ENCODE data around the gene SLC49A3.
"Not testable (repeated sequence)": the region's sequence is repeated elsewhere in the genome, so short reads cannot be mapped to it uniquely, and the experiment has no call there.

Gene SLC49A3

GRCh38 chr4:650951-651883 is 37.7 kb downstream of the SLC49A3 start:
- no peak for DNase-seq

- no peak for DNase-seq
These were observed 38.5 kb downstream of the SLC49A3 start for GRCh38 chr4:650461-650860.

- no peak for DNase-seq
These were observed 39.1 kb downstream of the SLC49A3 start for GRCh38 chr4:649751-650310.

DNA sequence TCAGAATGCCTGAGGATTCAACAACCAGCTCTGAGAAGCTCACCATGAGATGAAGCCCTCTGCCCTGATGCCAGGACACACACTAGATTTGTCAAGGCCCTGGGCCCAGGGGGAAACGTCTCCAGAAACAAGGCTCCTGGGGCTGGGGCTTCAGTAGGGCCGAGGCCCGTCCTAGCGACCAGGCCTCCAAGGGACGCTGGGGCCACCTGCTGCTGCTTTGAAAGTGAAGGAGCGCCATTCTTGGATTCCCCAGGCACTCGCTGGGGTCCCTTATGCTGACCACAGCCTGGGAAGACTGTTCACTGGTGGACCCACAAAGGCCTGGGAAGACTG is 39.7 kb downstream of the SLC49A3 start:
- DNase-seq = no peak

GRCh38 chr4:648579-649292 is 40.2 kb downstream of the SLC49A3 start:
- DNase-seq = no peak

DNA sequence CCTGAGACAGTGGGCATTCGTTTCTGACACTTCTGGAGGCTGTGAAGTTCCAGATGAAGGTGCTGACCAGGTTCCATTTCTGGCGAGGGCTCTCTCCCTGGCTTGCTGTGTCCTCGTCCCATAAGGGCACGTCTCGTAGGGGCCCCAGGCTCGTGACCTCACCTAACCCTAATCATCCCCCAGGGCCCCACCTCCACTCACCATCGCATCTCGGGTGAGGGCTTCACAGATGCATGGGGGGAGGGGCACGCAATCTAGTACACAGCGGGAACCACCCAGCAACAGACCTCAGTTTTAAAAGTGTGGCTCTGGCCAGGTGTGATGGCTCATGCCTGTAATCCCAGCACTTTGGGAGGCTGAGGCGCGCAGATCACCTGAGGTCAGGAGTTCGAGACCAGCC is 41.5 kb downstream of the SLC49A3 start:
- no peak for DNase-seq

DNA sequence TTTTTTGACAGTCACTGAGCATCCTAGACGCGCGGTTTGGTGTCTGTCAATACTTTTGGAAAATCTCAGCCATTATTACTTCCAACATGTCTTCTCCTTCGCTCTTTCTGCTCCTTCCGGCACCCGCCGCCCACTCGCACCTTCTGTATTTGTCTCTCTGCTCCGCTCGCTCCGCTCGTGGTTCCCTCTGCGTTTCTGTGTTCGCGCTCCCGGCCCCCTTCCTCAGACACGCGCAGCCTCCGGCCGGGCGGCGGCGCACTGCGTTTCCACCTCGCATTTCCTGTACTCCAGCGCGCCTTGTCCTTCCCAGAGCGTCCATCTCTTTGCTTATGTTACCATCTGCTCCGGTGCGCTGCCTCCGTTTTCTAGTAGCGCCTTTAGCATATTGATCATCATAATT is 42.5 kb downstream of the SLC49A3 start:
- no peak for DNase-seq

DNA sequence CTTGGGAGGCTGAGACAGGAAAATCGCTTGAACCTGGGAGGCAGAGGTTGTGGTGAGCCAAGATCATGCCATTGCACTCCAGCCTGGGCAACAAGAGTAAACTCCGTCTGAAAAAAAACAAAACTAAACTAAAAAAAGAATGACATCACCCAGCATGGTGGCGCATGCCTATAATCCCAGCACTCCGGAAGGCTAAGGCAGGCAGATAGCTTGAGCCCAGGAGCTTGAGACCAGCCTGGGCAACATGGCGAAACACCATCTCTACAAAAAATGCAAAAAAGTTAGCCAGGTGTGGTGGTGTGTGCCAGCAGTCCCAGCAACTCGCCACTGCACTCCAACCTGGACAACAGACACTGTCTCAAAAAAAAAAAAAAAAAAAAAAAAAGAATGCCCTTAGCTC is 46.6 kb downstream of the SLC49A3 start:
- DNase-seq = not testable (repeated sequence)

- DNase-seq = no peak
These were observed 51.2 kb downstream of the SLC49A3 start for GRCh38 chr4:637536-638280.

DNA sequence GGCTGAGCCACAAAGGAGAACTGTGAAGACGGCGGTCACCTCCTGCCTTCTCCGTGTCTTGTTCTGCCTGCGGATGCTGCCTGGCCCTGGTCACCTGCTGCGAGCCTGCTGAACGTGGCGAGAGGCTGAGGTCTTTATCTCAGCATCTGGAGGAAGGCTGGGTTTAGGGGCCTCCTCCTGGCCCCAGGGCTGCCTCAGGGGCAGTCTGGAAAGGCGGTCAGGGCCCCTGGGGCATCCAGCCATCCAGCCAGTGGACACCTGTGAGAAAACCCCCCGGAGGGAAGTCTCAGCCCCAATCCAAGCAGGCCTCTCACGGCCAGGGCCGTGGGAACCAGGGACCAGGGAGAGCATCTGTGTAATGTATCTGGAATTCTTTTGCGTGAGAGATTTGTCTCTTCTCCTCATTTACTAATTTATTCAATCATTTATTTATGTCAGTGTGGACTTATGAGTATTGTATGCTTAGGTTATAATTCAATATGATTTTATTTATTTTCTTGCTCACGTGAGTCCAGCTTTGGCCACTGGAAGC is 52.3 kb downstream of the SLC49A3 start:
- DNase-seq = no peak

DNA sequence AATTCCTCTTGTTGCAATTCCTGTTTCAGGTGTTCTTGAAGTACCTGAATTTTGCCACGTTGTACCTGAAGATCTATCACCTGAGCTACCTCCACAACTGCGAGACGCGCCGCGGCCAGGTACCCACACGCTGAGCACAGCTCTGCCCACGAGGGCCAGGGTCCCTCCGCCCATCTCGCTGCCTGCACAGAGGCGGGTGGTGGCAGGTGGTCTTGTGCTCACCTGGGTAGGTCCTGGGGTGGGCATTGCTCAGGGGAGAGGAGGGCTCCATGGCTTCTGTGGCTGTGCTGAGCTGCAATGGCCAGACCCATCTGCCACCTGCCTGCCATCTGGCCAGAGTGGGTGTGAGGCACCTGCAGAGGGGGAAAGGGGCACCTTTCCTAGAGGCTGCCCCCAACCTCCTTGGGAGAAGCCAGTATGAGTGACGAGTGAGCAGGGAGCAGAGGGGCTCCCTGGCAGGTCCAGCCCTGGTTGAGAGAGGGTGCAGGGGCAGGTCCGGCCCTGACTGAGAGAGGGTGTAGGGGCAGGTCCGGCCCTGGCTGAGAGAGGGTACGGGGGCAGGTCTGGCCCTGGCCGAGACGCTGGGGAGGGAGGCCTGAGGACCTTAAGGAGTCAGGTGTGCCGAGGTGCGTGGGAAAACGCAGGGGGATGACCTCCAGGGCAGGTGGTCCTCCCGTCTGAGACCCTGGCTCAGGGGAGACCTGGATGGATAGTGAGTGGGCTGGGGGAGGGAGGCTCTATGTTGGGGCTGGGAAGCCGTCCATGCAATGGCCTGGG is 52.9 kb downstream of the SLC49A3 start:
- DNase-seq = no peak

DNA sequence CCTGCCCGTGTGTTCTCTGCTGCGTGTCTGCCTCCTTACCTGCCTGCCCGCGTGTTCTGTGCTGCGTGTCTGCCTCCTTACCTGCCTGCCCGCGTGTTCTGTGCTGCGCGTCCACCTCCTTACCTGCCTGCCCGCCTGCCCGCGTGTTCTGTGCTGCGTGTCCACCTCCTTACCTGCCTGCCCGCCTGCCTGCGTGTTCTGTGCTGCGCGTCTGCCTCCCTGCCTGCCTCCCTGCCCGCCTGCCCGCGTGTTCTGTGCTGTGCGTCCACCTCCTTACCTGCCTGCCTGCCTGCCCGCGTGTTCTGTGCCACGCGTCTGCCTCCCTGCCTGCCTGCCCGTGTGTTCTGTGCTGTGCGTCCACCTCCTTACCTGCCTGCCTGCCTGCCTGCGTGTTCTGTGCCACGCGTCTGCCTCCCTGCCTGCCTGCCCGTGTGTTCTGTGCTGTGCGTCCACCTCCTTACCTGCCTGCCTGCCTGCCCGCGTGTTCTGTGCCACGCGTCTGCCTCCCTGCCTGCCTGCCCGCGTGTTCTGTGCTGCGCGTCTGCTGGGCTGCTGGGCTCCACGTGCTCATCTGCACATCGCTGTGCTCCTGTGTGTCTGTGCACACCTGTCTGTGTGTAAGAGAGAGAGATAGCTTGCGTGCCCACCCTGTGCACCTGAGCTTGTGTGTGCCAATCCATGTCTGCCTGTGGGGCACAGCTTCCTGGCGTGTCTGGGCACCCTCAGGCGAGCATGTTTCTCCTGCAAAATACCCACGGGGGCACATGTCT is 53.7 kb downstream of the SLC49A3 start:
- DNase-seq = not testable (repeated sequence)

DNA sequence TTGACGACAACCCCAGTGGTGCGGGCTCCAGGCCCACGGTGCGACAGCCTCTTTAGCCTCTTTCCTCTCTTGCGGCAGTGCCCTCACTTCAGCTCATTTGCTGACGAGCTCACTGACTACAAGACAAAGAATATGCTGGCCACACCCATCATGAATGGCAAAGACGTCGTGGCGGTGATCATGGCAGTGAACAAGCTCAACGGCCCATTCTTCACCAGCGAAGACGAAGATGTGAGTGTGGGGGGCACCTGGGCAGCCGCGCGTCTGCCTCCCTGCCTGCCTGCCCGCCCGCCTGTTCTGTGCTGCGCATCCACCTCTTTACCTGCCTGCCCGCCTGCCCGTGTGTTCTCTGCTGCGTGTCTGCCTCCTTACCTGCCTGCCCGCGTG is 54.4 kb downstream of the SLC49A3 start:
- no peak for DNase-seq

DNA sequence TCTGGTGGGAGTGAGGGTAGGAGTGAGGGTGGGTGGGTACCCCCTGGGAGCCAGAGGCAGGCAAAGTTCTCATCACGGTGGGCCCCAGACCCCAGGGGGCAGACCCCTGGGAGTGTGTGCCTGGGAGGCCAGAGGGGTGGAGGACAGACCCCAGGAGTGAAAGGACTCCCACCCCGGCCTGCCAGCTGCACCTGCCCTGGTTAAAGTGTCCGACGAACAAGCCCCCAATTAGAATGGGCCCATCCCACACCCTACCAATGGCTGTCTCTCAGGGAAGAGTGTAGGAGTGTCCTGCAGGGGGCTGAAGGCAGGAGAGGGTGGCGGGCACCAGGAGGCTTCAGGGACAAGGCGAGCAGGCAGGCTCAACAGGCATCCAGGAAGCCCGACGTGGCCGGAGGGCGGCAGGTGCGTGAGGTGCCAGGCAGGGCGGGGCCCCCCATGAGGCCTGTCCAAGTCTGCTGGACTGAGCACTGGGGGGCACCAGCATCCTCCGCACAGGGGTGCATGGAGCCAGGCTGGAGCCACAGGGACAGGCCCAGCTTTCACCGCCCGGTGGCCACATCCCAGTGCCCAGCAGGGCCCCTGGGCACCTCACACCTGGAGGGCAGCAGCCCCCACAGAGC is 54.9 kb downstream of the SLC49A3 start:
- no peak for DNase-seq

GRCh38 chr4:633406-633805 is 55.5 kb downstream of the SLC49A3 start:
- no peak for DNase-seq

GRCh38 chr4:632926-633325 is 56.0 kb downstream of the SLC49A3 start:
- peak; percentile 11 for DNase-seq

DNA sequence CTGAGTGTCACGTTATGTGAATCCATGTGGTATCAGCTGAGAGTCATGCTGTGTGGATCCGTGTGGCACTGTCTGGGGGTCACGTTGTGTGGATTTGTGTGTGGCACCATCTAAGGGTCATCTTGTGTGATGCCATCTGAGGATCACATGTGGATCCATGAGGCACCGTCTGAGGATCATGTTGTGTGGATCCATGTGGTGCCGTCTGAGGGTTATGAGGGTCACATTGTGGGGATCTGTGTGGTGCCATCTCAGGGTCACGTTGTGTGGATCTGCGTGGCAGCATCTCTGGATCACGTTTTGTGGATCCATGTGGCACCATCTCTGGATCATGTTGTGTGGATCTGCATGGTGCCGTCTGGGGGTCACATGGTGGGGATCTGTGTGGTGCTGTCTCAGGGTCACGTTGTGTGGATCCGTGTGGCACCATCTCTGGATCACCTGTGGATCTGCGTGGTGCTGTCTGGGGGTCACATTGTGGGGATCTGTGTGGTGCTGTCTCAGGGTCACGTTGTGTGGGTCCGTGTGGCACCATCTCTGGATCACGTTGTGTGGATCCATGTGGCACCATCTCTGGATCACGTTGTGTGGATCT is 56.7 kb downstream of the SLC49A3 start:
- no peak for DNase-seq
